HepG2 (cell line): ENCODE results near the gene PRKCD. TPM values are rescaled to one million over a fixed set of nuclear protein-coding genes. Genes with fewer than 3 reads are reported as not detected.

Experiments used
- ATAC-seq: fragments of 200-7000 bp; cut with Tn5 transposase; 3 replicates; pipeline ENCODE4 v1.9.1; 2020; ENCODE audit warnings: mild to moderate bottlenecking, moderate library complexity
- BruUV-seq: library from RNA; stranded (reverse); fragments of 400-500 nt; replicated peaks from 2 replicates; lab custom pipeline; 2021; lab: Mats Ljungman, UMichigan
- CTCF ChIA-PET: fragments of 300-600 bp; formaldehyde crosslinking; extraction: SDS; loops from one replicate; lab custom pipeline; 2021; ENCODE audit warnings: low total read pairs, inconsistent platforms, low intra/inter-chr PET ratio; lab: Yijun Ruan, JAX
- POLR2A ChIA-PET: fragments of 350-600 bp; sonication (Branson Sonifier 250); formaldehyde crosslinking; loops from one replicate; lab custom pipeline; 2020; ENCODE audit warnings: antibody characterized with exemption, inconsistent platforms; lab: Yijun Ruan, JAX
- DNase-seq: peaks from one replicate; pipeline ENCODE4 v3.0.0-alpha.2; 2015; ENCODE audit warnings: low spot score
- FAIRE-seq: peaks from 3 replicates; lab custom pipeline; 2011; peaks lifted over from hg19 to GRCh38; lab: Jason Lieb, UNC
- H2AFZ ChIP-seq: one replicate; pipeline ENCODE4 v1.6.1; 2011; ENCODE audit warnings: low read length, inconsistent platforms
- H3K27ac ChIP-seq: fragments of 300-600 bp; 3 replicates; pipeline ENCODE4 v1.8.0; 2011; ENCODE audit warnings: mixed run types, mild to moderate bottlenecking, mixed read lengths, low read length, inconsistent platforms; ENCODE audit not compliant: insufficient read depth; ENCODE audit errors: extremely low read length
- H3K27me3 ChIP-seq, 2 experiments: fragments of 200-600 bp in 1 of 2; 2 replicates in 1 of 2; 3 replicates in 1 of 2; pipeline versions ENCODE4 v1.6.0 to v1.8.0; 2011; ENCODE audit warnings: low read length in 2 of 2, mild to moderate bottlenecking in 2 of 2, moderate library complexity in 2 of 2, inconsistent platforms in 1 of 2; ENCODE audit not compliant: insufficient read depth in 2 of 2, control insufficient read depth in 1 of 2
- H3K36me3 ChIP-seq, 2 experiments: fragments of 200-600 bp in 1 of 2; replicated peaks in 1 of 2; 2 replicates in 1 of 2; 3 replicates in 1 of 2; pipeline versions ENCODE4 v1.5.1 to v1.8.0; 2011; ENCODE audit warnings: low read length in 2 of 2, inconsistent platforms in 1 of 2; ENCODE audit not compliant: insufficient read depth in 2 of 2, control insufficient read depth in 1 of 2
- H3K4me1 ChIP-seq: 2 replicates; pipeline ENCODE4 v1.5.1; 2012; ENCODE audit warnings: low read length, inconsistent platforms; ENCODE audit not compliant: insufficient read depth
- H3K4me2 ChIP-seq: 2 replicates; pipeline ENCODE4 v1.6.0; 2011; ENCODE audit warnings: low read depth, low read length, inconsistent platforms
- H3K4me3 ChIP-seq, 3 experiments: fragments of 200-600 bp in 1 of 3; sonication (generic), shearing (Covaris generic) in 1 of 3; replicated peaks in 1 of 3; 2 replicates each; pipeline ENCODE4 v1.5.1; 2011 to 2016; ENCODE audit warnings: low read length in 3 of 3, inconsistent platforms in 2 of 3, low read depth in 2 of 3, mild to moderate bottlenecking in 2 of 3, control low read depth in 1 of 3, mixed read lengths in 1 of 3; ENCODE audit not compliant: insufficient read depth in 1 of 3
- H3K79me2 ChIP-seq: one replicate; pipeline ENCODE4 v1.6.1; 2011; ENCODE audit warnings: low read length, inconsistent platforms; ENCODE audit not compliant: insufficient read depth
- H3K9ac ChIP-seq: 2 replicates; pipeline ENCODE4 v1.6.0; 2011; ENCODE audit warnings: mild to moderate bottlenecking, low read depth, low read length, inconsistent platforms; ENCODE audit not compliant: insufficient read depth
- H3K9me3 ChIP-seq: 2 replicates; pipeline ENCODE4 v1.5.1; 2012; ENCODE audit warnings: mild to moderate bottlenecking, low read length
- H4K20me1 ChIP-seq: 2 replicates; pipeline ENCODE4 v1.6.0; 2011; ENCODE audit warnings: inconsistent platforms, mild to moderate bottlenecking, low read length, moderate library complexity; ENCODE audit not compliant: insufficient read depth
- AGO1 ChIP-seq: fragments of 200-400 bp; formaldehyde crosslinking; IDR thresholded peaks from 2 replicates; pipeline ENCODE4 v1.6.1; 2017; ENCODE audit warnings: mild to moderate bottlenecking, low read depth, low read length, moderate library complexity; ENCODE audit not compliant: poor library complexity, severe bottlenecking
- AGO2 ChIP-seq: fragments of 200-400 bp; formaldehyde crosslinking; optimal IDR thresholded peaks from 2 replicates; pipeline ENCODE3; 2017; ENCODE audit warnings: mild to moderate bottlenecking, low read depth, low read length, moderate library complexity
- AKAP8 ChIP-seq: sonication (generic); formaldehyde crosslinking; IDR thresholded peaks from 2 replicates; pipeline ENCODE4 v1.5.1; 2020; ENCODE audit warnings: mild to moderate bottlenecking, missing genetic modification reagents
- MATR3 ChIP-seq: sonication (generic); formaldehyde crosslinking; IDR thresholded peaks from 2 replicates; pipeline ENCODE4 v1.4.0; 2020; ENCODE audit warnings: missing genetic modification reagents
- MXD4 ChIP-seq: IDR thresholded peaks from 2 replicates; pipeline ENCODE4 v1.6.1; 2016; ENCODE audit warnings: mild to moderate bottlenecking, missing biosample characterization, missing genetic modification reagents
- NFE2L1 ChIP-seq: sonication (generic); formaldehyde crosslinking; IDR thresholded peaks from 2 replicates; pipeline ENCODE4 v1.4.0; 2020; ENCODE audit warnings: missing genetic modification reagents, mild to moderate bottlenecking, borderline replicate concordance
- RBM22 ChIP-seq: fragments of 200-400 bp; formaldehyde crosslinking; optimal IDR thresholded peaks from 2 replicates; pipeline ENCODE3; 2017; ENCODE audit warnings: mild to moderate bottlenecking, low read length, moderate library complexity
- SIN3A ChIP-seq: IDR thresholded peaks from 2 replicates; pipeline ENCODE4 v1.6.1; 2011; ENCODE audit warnings: low read depth, mild to moderate bottlenecking, control low read depth, low read length, borderline replicate concordance
- SIN3B ChIP-seq: fragments of 150-350 bp; IDR thresholded peaks from 2 replicates; pipeline ENCODE4 v1.6.1; 2014; ENCODE audit warnings: low read length
- ZBTB21 ChIP-seq: sonication (generic); formaldehyde crosslinking; IDR thresholded peaks from 2 replicates; pipeline ENCODE4 v1.4.0; 2020; ENCODE audit warnings: missing genetic modification reagents
- ZNF121 ChIP-seq: sonication (generic); formaldehyde crosslinking; IDR thresholded peaks from 2 replicates; pipeline ENCODE4 v1.5.0; 2020; ENCODE audit warnings: mild to moderate bottlenecking, missing genetic modification reagents
- ZNF674 ChIP-seq: sonication (generic); formaldehyde crosslinking; IDR thresholded peaks from 2 replicates; pipeline ENCODE4 v1.5.0; 2020; ENCODE audit warnings: low read depth, mild to moderate bottlenecking, missing genetic modification reagents
- ZNF878 ChIP-seq: sonication (generic); formaldehyde crosslinking; IDR thresholded peaks from 2 replicates; pipeline ENCODE4 v1.8.1; 2023; ENCODE audit warnings: mild to moderate bottlenecking, missing genetic modification reagents, moderate library complexity
- ZSCAN21 ChIP-seq: sonication (generic); formaldehyde crosslinking; IDR thresholded peaks from 2 replicates; pipeline ENCODE4 v1.8.0; 2022; ENCODE audit warnings: mild to moderate bottlenecking, missing genetic modification reagents, moderate library complexity, borderline replicate concordance
- WGBS: methylation state at CpG from one replicate; pipeline ENCODE4 v1.1.6; 2017; ENCODE audit warnings: low lambda C conversion rate; 5-methylcytosine and 5-hydroxymethylcytosine counted together
- in situ Hi-C: cut with HindIII; loops from 2 replicates; pipeline ENCODE4 v1.10.0; 2017; ENCODE audit warnings: low pct_unique_long_range_greater_than_20kb; ENCODE audit not compliant: extremely low pct_ligation_motif_present
- intact Hi-C: fragments of 100-400 bp; cut with micrococcal nuclease; formaldehyde crosslinking; loops from one replicate; pipeline ENCODE4 v1.10.0; 2022; ENCODE audit not compliant: unreplicated experiment
- polyA plus RNA-seq, 8 experiments: library from polyadenylated mRNA; depleted of rRNA in 3 of 8; stranded (reverse) in 7 of 8; unstranded in 1 of 8; fragments of >200 nt; fragmentation: Illumina TruSeq in 4 of 8; extraction: Trizol in 4 of 8; gene quantifications; 2 replicates each; pipeline versions ENCODE4 v1.2.1 to v1.2.3, GENCODE V29; 2011 to 2016; ENCODE audit warnings: low read depth in 4 of 8, missing spikeins in 1 of 8, mixed read lengths in 1 of 8; ENCODE audit not compliant: insufficient read depth in 1 of 8
- total RNA-seq, 5 experiments: library from RNA; depleted of rRNA; stranded (reverse); fragments of >200 nt; fragmentation: Illumina TruSeq; extraction: Trizol; gene quantifications; 2 replicates each; pipeline ENCODE4 v1.2.3, GENCODE V29; 2016; ENCODE audit warnings: low read depth in 1 of 5
- TF ChIP-seq, protein P1 (sequence below): sonication (generic); formaldehyde crosslinking; IDR thresholded peaks from 2 replicates; pipeline ENCODE4 v1.8.0; 2022; ENCODE audit warnings: low read depth, missing genetic modification reagents

The PRKCD gene
- total and polyA plus RNA-seq, 2 of the 13 experiments (the other 11 are each of a cell fraction or from before 2014, with no cell fraction given) = 1.6 to 40.7 TPM

- no peaks in the 10 kb centered on the region for H3K9me3 ChIP-seq
- no peak overlapping the region for H3K4me3 ChIP-seq
- no peak for FAIRE-seq
- no peak for DNase-seq
- no TSS peak for BruUV-seq
- H3K4me1 ChIP-seq = peaks cover 26% of the 10 kb centered on the region
- H3K27me3 ChIP-seq = no peaks in the 10 kb centered on the region
- H3K27ac ChIP-seq = no peak overlapping the region
- 98% methylated on average over 11 of the region's 18 CpGs for WGBS
- ChIA-PET CTCF (no interaction called here), POLR2A (no interaction called here)
- no peaks in the 10 kb centered on the region for H3K79me2 ChIP-seq
- H3K36me3 ChIP-seq = peaks cover 61 to 86% of the 10 kb centered on the region in 2 experiments
- intact Hi-C loops (no loop called here), in situ Hi-C loops (no loop called here)
- H3K4me2 ChIP-seq = no peak overlapping the region
- H4K20me1 ChIP-seq = no peaks in the 10 kb centered on the region
- no peak for ATAC-seq
- no peak for TF ChIP-seq ZSCAN21 (CRISPR knock-in tag)
- peak; percentile 76 for TF ChIP-seq AGO1
- TF ChIP-seq AGO2 = peak; percentile 78
- no peak overlapping the region for H3K9ac ChIP-seq
- no peak overlapping the region for H2AFZ ChIP-seq
These were observed 71.8 kb downstream of the PRKCD start for GRCh38 chr3:53232641-53233377.

- intact Hi-C loops (no loop called here), in situ Hi-C loops (no loop called here)
- Histone ChIP-seq H3K27me3 (no peaks in the 10 kb centered on the region), H3K36me3 (peaks cover 58 to 78% of the 10 kb centered on the region in 2 experiments), H3K4me2 (no peak overlapping the region), H3K4me3 (no peak overlapping the region), H3K9me3 (no peaks in the 10 kb centered on the region), H3K9ac (no peak overlapping the region), H3K79me2 (no peaks in the 10 kb centered on the region), H3K27ac (no peak overlapping the region), H2AFZ (no peak overlapping the region), H4K20me1 (no peaks in the 10 kb centered on the region), H3K4me1 (peaks cover 36% of the 10 kb centered on the region)
- BruUV-seq = no TSS peak
- FAIRE-seq = no peak
- no peak for TF ChIP-seq SIN3B
- TF ChIP-seq ZNF674 = no peak
- no peak for TF ChIP-seq AKAP8 (CRISPR knock-in tag)
- no peak for TF ChIP-seq ZNF878 (CRISPR knock-in tag)
- TF ChIP-seq, protein P1, sequence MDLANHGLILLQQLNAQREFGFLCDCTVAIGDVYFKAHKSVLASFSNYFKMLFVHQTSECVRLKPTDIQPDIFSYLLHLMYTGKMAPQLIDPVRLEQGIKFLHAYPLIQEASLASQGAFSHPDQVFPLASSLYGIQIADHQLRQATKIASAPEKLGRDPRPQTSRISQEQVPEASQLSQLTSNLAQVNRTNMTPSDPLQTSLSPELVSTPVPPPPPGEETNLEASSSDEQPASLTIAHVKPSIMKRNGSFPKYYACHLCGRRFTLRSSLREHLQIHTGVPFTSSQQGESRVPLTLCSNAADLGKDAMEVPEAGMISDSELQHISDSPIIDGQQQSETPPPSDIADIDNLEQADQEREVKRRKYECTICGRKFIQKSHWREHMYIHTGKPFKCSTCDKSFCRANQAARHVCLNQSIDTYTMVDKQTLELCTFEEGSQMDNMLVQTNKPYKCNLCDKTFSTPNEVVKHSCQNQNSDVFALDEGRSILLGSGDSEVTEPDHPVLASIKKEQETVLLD = no peak
- no peak for TF ChIP-seq NFE2L1 (CRISPR knock-in tag)
- no peak for TF ChIP-seq SIN3A
- TF ChIP-seq MXD4 = no peak
- peak; percentile 14 for TF ChIP-seq RBM22
- no peak for TF ChIP-seq ZBTB21
- no peak for TF ChIP-seq MATR3 (CRISPR knock-in tag)
- TF ChIP-seq AGO2 = peak; percentile 53
- no peak for TF ChIP-seq ZNF121 (CRISPR knock-in tag)
- DNase-seq = no peak
- ChIA-PET CTCF (no interaction called here), POLR2A (interaction anchor here (1.3 kb wide), 1 partner anchor 10 kb away, joined by 3 read pairs; no protein-coding TSS in a partner anchor)
- 89% methylated on average over 14 of the region's 15 CpGs for WGBS
- ATAC-seq = no peak
These were observed 73.3 kb downstream of the PRKCD start for GRCh38 chr3:53234130-53234840.
